Fibroblast of lung (primary cell): ENCODE results near the gene DICER1. TPM values are rescaled to one million over a fixed set of nuclear protein-coding genes. Genes with fewer than 3 reads are reported as not detected.

ENCODE experiments used
- DNase-seq, 2 donors: peaks; one replicate each; pipeline versions ENCODE4 v3.0.0 to v3.0.0-alpha.2; 2010; ENCODE audit warnings: low read depth in 2 of 2
- H2AFZ ChIP-seq: 2 replicates; pipeline ENCODE4 v1.5.1; 2012; ENCODE audit warnings: low read length, control low read depth, inconsistent platforms
- H3K27ac ChIP-seq: 2 replicates; pipeline ENCODE4 v1.5.1; 2011; ENCODE audit warnings: low read length, control low read depth; ENCODE audit not compliant: insufficient read depth
- H3K27me3 ChIP-seq: 2 replicates; pipeline ENCODE4 v1.5.1; 2011; ENCODE audit warnings: mild to moderate bottlenecking, low read length; ENCODE audit not compliant: control insufficient read depth, insufficient read depth
- H3K36me3 ChIP-seq: 2 replicates; pipeline ENCODE4 v1.5.1; 2011; ENCODE audit warnings: low read length; ENCODE audit not compliant: control insufficient read depth, insufficient read depth
- H3K4me1 ChIP-seq: 2 replicates; pipeline ENCODE4 v1.5.1; 2011; ENCODE audit warnings: low read length; ENCODE audit not compliant: control insufficient read depth, insufficient read depth; ENCODE audit errors: extremely low read depth
- H3K4me2 ChIP-seq: 2 replicates; pipeline ENCODE4 v1.5.1; 2011; ENCODE audit warnings: low read length, control low read depth; ENCODE audit not compliant: insufficient read depth; ENCODE audit errors: extremely low read depth
- H3K4me3 ChIP-seq, 4 experiments: fragments of 200-600 bp in 1 of 4; sonication (generic) in 1 of 4; replicated peaks in 1 of 4; 2 replicates each; pipeline ENCODE4 v1.5.1; 2011 to 2016; ENCODE audit warnings: low read length in 4 of 4, low read depth in 3 of 4, mild to moderate bottlenecking in 3 of 4, control low read depth in 2 of 4, inconsistent platforms in 1 of 4, mixed read lengths in 1 of 4; ENCODE audit not compliant: insufficient read depth in 1 of 4; ENCODE audit errors: control extremely low read depth in 1 of 4
- H3K79me2 ChIP-seq: 2 replicates; pipeline ENCODE4 v1.5.1; 2012; ENCODE audit warnings: mild to moderate bottlenecking, low read length, inconsistent platforms; ENCODE audit not compliant: control insufficient read depth, insufficient read depth
- H3K9ac ChIP-seq: 2 replicates; pipeline ENCODE4 v1.5.1; 2011; ENCODE audit warnings: mild to moderate bottlenecking, low read length, control low read depth; ENCODE audit not compliant: insufficient read depth
- H3K9me3 ChIP-seq: 2 replicates; pipeline ENCODE4 v1.5.1; 2012; ENCODE audit warnings: low read depth, low read length; ENCODE audit not compliant: control insufficient read depth, insufficient read depth
- H4K20me1 ChIP-seq: 2 replicates; pipeline ENCODE4 v1.5.1; 2011; ENCODE audit warnings: low read length; ENCODE audit not compliant: control insufficient read depth, insufficient read depth; ENCODE audit errors: extremely low read depth
- CTCF ChIP-seq, 2 donors: IDR thresholded peaks in 1 of 2; conservative IDR thresholded peaks in 1 of 2; 1 replicate in 1 of 2; 2 replicates in 1 of 2; pipeline ENCODE4 v1.5.1; 2011 to 2012; ENCODE audit warnings: low read length in 2 of 2, control low read depth in 1 of 2, inconsistent platforms in 1 of 2, low read depth in 1 of 2, mild to moderate bottlenecking in 1 of 2
- EZH2 ChIP-seq: IDR thresholded peaks from 2 replicates; pipeline ENCODE4 v1.5.1; 2012; ENCODE audit warnings: low read length, control low read depth, mild to moderate bottlenecking; ENCODE audit errors: missing control alignments
- polyA plus RNA-seq, 2 donors: library from polyadenylated mRNA; depleted of rRNA in 1 of 2; stranded (reverse) in 1 of 2; unstranded in 1 of 2; fragments of >200 nt; gene quantifications; 2 replicates each; pipeline ENCODE4 v1.2.1, GENCODE V29; 2011 to 2012; ENCODE audit warnings: missing spikeins in 1 of 2
- total RNA-seq: library from RNA; depleted of rRNA; stranded (reverse); fragments of >200 nt; gene quantifications from 2 replicates; pipeline ENCODE4 v1.2.1, GENCODE V29; 2014

DICER1 gene
- total and polyA plus RNA-seq, 2 donors (not counting 1 experiment from before 2014, with no cell fraction given): 20.3 to 28.7 TPM

DNA sequence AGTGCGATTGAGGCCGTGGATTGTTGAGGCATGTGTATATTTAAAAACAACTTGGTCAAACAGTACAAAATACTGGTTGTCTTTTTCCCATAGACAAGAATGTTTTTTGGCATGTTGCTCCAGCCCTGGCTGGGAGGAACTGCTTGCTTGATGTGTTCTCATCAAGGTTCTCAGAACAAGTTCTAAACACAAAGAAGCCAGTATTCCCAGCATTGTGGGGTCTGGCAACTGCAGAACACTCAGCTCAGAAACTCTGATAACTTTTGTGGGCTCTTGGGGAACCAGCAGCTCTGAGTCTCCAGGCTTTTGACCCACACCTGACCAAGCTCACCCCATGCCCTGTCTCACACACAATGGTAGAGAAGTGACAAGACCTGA lies 27.1 kb upstream of the DICER1 start:
- no peak overlapping the region for H3K9ac ChIP-seq
- peaks cover 2% of the 10 kb centered on the region for H3K4me1 ChIP-seq
- no peak for DNase-seq
- TF ChIP-seq EZH2 (no peak), CTCF (conservative IDR thresholded peaks at IDR 0.05 in 1 of 2, IDR thresholded peaks at IDR 0.05 in 1 of 2; ENCODE audit: low read depth in 1 of 2, low read length in 2 of 2) (no peak)
- no peaks in the 10 kb centered on the region for H4K20me1 ChIP-seq
- no peak overlapping the region for H3K27ac ChIP-seq
- no peaks in the 10 kb centered on the region for H3K36me3 ChIP-seq
- no peak overlapping the region for H3K4me3 ChIP-seq
- H3K79me2 ChIP-seq: no peaks in the 10 kb centered on the region
- H3K4me2 ChIP-seq: no peak overlapping the region
- H2AFZ ChIP-seq: no peak overlapping the region
- H3K27me3 ChIP-seq: peaks cover 2% of the 10 kb centered on the region
- H3K9me3 ChIP-seq: no peaks in the 10 kb centered on the region

DNA sequence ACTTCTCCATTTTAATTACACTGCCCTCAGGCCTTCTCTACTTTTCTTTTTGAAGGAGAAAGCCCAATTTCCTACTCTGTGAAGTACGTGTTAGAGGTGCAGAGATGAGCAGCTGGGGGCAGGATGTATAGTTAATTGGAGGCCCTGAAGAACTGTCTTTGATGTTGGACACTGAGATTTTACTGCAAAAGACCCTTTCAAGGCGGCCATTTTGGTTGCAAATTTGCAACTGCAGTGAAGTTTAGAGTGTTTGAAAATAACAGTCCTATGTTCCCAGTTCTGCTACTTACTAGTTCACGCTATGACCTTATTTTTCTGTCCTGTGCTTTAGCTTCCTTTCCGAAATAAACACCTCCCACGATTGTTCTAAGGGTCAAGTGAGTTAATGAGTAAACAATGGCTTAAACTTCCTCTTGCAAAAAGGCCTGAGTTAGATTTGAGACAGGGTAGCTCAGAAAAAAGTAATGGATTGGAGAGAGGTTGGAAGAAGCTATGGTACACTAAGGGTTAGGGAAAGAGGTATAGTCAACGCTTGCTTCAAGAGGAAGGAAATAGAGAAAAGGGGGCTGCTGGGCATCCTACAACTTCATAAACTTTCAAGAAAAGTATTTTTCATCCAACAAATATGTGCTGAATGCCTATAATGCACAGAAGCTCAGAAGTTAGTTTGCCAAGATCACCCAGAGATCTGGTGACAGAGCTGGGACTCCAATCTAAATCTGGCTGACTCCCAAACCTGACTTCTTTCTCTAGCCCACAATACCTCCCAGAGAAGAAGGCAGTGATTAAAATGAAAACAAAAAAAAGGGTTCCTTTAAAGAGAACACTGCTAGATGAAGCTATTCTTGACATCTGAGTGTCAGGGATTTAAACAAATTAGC lies 26.4 kb upstream of the DICER1 start:
- peak in 1 of 2 donors; percentile 14 for DNase-seq
- no peak overlapping the region for H3K9ac ChIP-seq
- no peaks in the 10 kb centered on the region for H3K36me3 ChIP-seq
- no peak for TF ChIP-seq EZH2
- no peak for TF ChIP-seq CTCF (conservative IDR thresholded peaks at IDR 0.05 in 1 of 2, IDR thresholded peaks at IDR 0.05 in 1 of 2; ENCODE audit: low read depth in 1 of 2, low read length in 2 of 2)
- no peak overlapping the region for H3K27ac ChIP-seq
- H3K4me1 ChIP-seq: peaks cover 2% of the 10 kb centered on the region
- H4K20me1 ChIP-seq: no peaks in the 10 kb centered on the region
- H3K79me2 ChIP-seq: no peaks in the 10 kb centered on the region
- H3K9me3 ChIP-seq: no peaks in the 10 kb centered on the region
- H3K4me3 ChIP-seq: no peak overlapping the region
- no peak overlapping the region for H2AFZ ChIP-seq
- no peak overlapping the region for H3K4me2 ChIP-seq
- H3K27me3 ChIP-seq: peaks cover 2% of the 10 kb centered on the region

GRCh38 chr14:95183082-95183481 lies 25.8 kb upstream of the DICER1 start:
- Histone ChIP-seq H3K9me3 (no peaks in the 10 kb centered on the region), H3K27ac (no peak overlapping the region), H3K9ac (no peak overlapping the region), H3K4me3 (no peak overlapping the region), H3K4me2 (no peak overlapping the region), H3K4me1 (peaks cover 2% of the 10 kb centered on the region), H4K20me1 (no peaks in the 10 kb centered on the region), H3K27me3 (peaks cover 2% of the 10 kb centered on the region), H2AFZ (no peak overlapping the region), H3K79me2 (no peaks in the 10 kb centered on the region), H3K36me3 (no peaks in the 10 kb centered on the region)
- TF ChIP-seq EZH2 (no peak), CTCF (conservative IDR thresholded peaks at IDR 0.05 in 1 of 2, IDR thresholded peaks at IDR 0.05 in 1 of 2; ENCODE audit: low read depth in 1 of 2, low read length in 2 of 2) (no peak)
- no peak for DNase-seq
